Activated CD8-positive, alpha-beta memory T cell treated with anti-CD3 and anti-CD28 coated beads for 36 hours (primary cell): ENCODE measurements around the gene IGSF3. TPM values are rescaled to one million over a fixed set of nuclear protein-coding genes. Genes with fewer than 3 reads are reported as not detected.
"Not testable (repeated sequence)": the region's sequence is repeated elsewhere in the genome, so short reads cannot be mapped to it uniquely, and the experiment has no call there.

Experiments used
- CTCF ChIA-PET: fragments of 350-600 bp; sonication (Branson Sonifier 250); formaldehyde crosslinking; loops from one replicate; lab custom pipeline; 2021; ENCODE audit warnings: antibody characterized with exemption; lab: Charles Lee
- POLR2A ChIA-PET: fragments of 350-600 bp; sonication (Branson Sonifier 250); formaldehyde crosslinking; loops from one replicate; lab custom pipeline; 2021; ENCODE audit warnings: antibody characterized with exemption; lab: Charles Lee
- total RNA-seq, 2 experiments: library from RNA; stranded (reverse); gene quantifications; one replicate each; pipeline ENCODE4 v1.2.3, GENCODE V29; 2021

IGSF3 gene
- total RNA-seq, 2 experiments from 2014 or later, result 1.5 to 2.1 TPM

- CTCF ChIA-PET, result interaction anchor here (0.7 to 1.9 kb wide), 3 partner anchors 13 to 431 kb away, joined by 3 to 5 read pairs (median 3); no protein-coding TSS in a partner anchor
- POLR2A ChIA-PET, result interaction anchor here (0.6 to 3.3 kb wide), 7 partner anchors 14 to 404 kb away, joined by 3 to 26 read pairs (median 3); no protein-coding TSS in a partner anchor
Observed at GRCh38 chr1:116570358-116571214, 96.9 kb downstream of the IGSF3 start, which contains the start of gene CD58. Gene CD58 (minus strand): TSS chr1:116571026. CDS start chr1:116570972, 54 bp downstream.

DNA sequence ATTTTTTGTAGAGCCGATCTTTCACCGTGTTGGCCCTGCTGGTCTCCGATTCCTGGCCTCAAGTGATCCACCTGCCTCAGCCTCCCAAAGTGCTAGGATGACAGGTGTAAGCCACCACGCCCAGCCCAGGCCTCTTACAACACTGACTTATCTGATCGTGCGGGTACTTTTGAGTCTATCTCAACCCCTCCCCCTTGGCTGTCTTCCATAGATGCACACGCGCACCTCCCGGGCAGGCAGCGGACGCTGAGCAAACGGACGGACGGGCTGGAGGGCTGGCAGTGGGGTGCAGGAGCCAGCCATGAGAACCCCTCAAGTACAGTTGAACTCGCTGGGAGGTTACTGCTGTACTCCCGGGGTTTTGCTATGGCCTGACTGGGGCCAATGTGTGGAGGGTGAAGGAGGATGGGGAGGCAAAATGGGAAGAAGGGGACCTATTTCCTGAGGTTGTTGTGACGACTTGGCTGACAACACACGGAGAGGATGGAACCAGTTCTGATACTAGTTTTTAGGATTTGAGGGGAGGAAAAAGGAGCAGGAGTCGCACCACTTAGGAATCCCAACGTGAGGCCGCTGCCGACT lies 97.7 kb downstream of the IGSF3 start:
- CTCF ChIA-PET, result interaction anchor here (0.7 to 1.3 kb wide), 4 partner anchors 54 to 416 kb away, joined by 3 to 5 read pairs (median 3); no protein-coding TSS in a partner anchor
- POLR2A ChIA-PET, result interaction anchor here (0.6 to 3.3 kb wide), 6 partner anchors 13 to 403 kb away, joined by 3 to 26 read pairs (median 3); no protein-coding TSS in a partner anchor

GRCh38 chr1:116569381-116569670 lies 98.2 kb downstream of the IGSF3 start:
- CTCF ChIA-PET, result interaction anchor here (0.6 to 1.3 kb wide), 8 partner anchors 13 to 504 kb away, joined by 3 to 5 read pairs (median 3); no protein-coding TSS in a partner anchor
- POLR2A ChIA-PET, result interaction anchor here (0.7 to 3.3 kb wide), 4 partner anchors 12 to 491 kb away, joined by 3 to 26 read pairs (median 8); partner anchors contain the start of gene TTF2

GRCh38 chr1:116568662-116569380 lies 98.7 kb downstream of the IGSF3 start:
- ChIA-PET POLR2A (interaction anchor here (0.9 to 3.3 kb wide), 3 partner anchors 12 to 492 kb away, joined by 3 to 26 read pairs (median 12); partner anchors contain the start of gene TTF2), CTCF (interaction anchor here (0.5 to 1.3 kb wide), 8 partner anchors 12 to 505 kb away, joined by 3 to 5 read pairs (median 4); no protein-coding TSS in a partner anchor)

GRCh38 chr1:116567790-116568661 lies 99.5 kb downstream of the IGSF3 start:
- ChIA-PET CTCF (interaction anchor here (0.5 to 1.3 kb wide), 5 partner anchors 11 to 206 kb away, joined by 3 to 5 read pairs (median 3); no protein-coding TSS in a partner anchor), POLR2A (interaction anchor here (0.7 to 3.3 kb wide), 2 partner anchors 11 to 419 kb away, joined by 8 to 26 read pairs; no protein-coding TSS in a partner anchor)

GRCh38 chr1:116565222-116565621 lies 102.3 kb downstream of the IGSF3 start:
- POLR2A ChIA-PET, result no interaction called here
- CTCF ChIA-PET, result interaction anchor here (0.5 kb wide), 1 partner anchor 216 kb away, joined by 3 read pairs; no protein-coding TSS in a partner anchor

DNA sequence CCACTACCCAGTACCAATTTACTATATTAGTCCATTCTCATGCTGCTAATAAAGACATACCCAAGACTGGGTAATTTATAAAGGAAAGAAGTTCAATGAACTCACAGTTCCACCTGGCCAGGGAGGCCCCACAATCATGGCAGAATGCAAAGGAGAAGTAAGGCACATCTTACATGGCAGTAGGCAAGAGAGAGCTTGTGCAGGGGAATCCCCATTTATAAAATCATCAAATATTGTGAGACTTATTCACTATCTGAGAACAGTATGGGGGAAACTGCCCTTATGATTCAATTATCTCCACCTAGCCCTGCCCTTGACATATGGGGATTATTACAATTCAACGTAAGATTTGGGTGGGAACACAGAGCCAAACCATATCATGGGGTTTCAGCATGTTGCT lies 103.1 kb downstream of the IGSF3 start:
- ChIA-PET CTCF (no interaction called here), POLR2A (no interaction called here)

- POLR2A ChIA-PET, CTCF ChIA-PET: not testable (repeated sequence)
Observed at GRCh38 chr1:116562465-116562864, 105.1 kb downstream of the IGSF3 start.

DNA sequence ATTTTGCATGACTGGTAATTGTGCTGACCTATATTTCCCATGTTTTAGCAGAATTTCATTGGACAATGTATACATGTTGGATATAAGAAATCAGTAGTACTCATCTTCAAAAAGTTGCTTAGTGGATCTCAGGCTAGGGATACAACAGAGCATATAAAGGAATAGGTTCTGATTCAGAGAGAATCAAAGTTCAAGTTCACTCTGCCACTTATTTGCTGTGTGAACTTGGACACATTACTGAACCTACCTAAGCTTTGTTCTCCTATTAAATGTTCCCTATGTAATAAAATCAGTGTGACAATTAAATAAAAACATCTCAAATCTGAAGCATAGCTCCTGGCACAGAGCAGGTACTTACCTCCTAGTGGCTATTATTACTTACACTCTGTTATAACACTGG lies 106.0 kb downstream of the IGSF3 start:
- CTCF ChIA-PET, result no interaction called here
- POLR2A ChIA-PET, result no interaction called here

GRCh38 chr1:116560704-116561490 lies 106.6 kb downstream of the IGSF3 start:
- CTCF ChIA-PET, result interaction anchor here (0.6 kb wide), 1 partner anchor 692 kb away, joined by 3 read pairs; no protein-coding TSS in a partner anchor
- POLR2A ChIA-PET, result no interaction called here

DNA sequence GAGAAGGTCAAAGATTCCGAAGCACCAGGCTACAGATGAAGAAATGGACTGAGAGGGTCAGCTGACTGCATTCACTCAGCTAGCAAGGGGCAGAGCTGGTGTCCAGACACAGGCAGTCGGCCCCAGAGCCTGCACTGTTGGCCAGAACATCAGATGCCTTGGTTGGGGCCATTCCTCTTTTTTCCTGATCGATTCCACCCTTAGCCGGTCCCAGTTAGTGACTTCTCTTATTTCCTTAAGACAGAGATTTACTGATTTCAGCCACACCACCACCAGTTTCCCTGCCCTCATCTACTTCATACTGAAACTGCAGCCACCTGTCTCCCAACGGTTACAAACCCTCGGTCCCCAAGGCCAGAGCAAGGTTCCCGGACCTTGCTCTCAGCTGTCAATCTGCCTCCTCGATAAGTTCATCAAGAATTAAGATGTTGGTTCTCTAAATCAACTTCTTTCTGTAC lies 108.2 kb downstream of the IGSF3 start:
- CTCF ChIA-PET, result no interaction called here
- POLR2A ChIA-PET, result no interaction called here

GRCh38 chr1:116558571-116558970 lies 109.0 kb downstream of the IGSF3 start:
- ChIA-PET CTCF (no interaction called here), POLR2A (no interaction called here)

DNA sequence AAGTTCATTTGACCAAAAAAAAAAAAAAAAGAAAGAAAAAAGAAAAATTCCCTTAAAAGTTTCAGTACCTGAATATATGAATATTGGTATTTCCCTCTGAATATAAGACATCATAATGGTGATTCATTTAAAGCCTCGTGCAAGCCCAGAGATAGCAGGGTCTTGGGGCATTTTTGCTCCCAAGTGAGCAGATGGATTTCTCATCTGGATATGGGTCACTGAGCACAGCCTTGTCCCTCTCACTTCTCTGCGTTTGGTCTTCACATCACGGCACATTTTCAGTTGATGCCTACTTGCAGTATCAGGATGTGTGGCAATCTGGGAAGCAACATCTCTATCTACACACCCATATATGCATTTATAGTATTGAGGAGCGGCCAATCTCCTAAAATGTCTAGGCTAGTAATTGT lies 109.4 kb downstream of the IGSF3 start:
- ChIA-PET POLR2A (interaction anchor here (1.7 kb wide), 1 partner anchor 54 kb away, joined by 6 read pairs; no protein-coding TSS in a partner anchor), CTCF (interaction anchor here (1.0 kb wide), 1 partner anchor 13 kb away, joined by 3 read pairs; no protein-coding TSS in a partner anchor)

- POLR2A ChIA-PET, result interaction anchor here (0.6 to 2.0 kb wide), 7 partner anchors 12 to 207 kb away, joined by 3 to 26 read pairs (median 7); partner anchors contain the start of gene CD58
- CTCF ChIA-PET, result interaction anchor here (0.5 to 1.7 kb wide), 12 partner anchors 9 to 58 kb away, joined by 3 to 10 read pairs (median 4); no protein-coding TSS in a partner anchor
Observed at GRCh38 chr1:116557323-116557878, 110.1 kb downstream of the IGSF3 start.

DNA sequence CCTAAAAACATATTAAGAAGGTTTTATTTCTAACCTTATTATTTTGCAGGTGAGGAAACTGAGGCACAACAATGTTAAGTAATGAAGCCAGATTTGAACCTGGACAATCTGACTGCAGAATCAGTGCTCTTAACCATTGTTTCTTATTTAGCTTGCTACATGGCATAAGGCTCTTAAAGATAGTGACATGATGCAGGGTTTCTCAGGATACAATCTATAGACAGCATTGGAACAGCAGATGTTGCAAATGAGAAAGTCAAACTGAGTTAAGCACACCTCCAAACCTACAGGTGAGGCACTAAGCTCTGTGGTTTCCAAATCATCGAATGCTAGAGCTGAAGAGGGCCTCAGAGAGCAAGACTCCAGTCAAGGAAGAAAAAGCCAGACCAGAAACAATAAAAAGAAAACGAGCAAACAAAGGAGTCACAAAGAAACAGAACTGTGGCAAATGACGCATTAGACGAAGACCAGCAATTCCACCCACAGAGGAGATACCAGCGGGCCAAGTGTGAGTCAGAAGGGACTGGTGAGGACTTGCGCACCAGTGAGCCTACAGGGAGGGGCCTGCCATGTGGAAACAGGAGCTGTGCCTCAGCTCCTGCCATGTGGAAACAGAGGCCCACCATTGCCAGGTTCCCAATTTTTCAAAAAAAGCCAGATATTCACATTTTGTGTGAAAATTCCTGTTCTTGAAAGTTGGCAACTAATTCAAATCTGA lies 111.1 kb downstream of the IGSF3 start:
- ChIA-PET CTCF (interaction anchor here (0.5 to 1.7 kb wide), 13 partner anchors 10 to 189 kb away, joined by 3 to 10 read pairs (median 4); no protein-coding TSS in a partner anchor), POLR2A (interaction anchor here (0.6 to 2.0 kb wide), 8 partner anchors 12 to 534 kb away, joined by 3 to 26 read pairs (median 8); partner anchors contain the start of gene CD58)

DNA sequence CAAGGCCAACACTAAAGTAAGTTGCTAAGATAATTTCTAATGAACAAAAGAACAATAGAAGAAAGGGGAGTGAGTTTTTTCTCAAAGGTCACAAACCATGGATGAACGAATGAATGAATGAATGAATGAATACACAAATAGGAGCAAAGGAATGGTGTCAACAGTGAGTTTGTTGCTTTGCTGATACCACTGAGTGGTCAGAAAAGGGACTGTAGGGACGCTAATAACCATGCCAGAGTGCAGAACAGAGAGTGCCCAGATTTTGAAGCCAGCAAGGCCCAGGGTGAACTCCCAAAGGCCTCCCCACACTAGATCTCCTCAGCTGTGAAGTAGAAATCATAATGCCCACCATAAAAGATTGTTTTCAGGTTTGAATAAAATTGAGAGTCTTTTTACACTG lies 112.6 kb downstream of the IGSF3 start:
- ChIA-PET POLR2A (no interaction called here), CTCF (no interaction called here)
